Thoracic aorta (tissue), 2 donors: ENCODE results near the gene WDR75. TPM values are rescaled to one million over a fixed set of nuclear protein-coding genes. Genes with fewer than 3 reads are reported as not detected.

ENCODE experiments used
- ATAC-seq: fragments of 150-250 bp; one replicate; pipeline ENCODE4 v1.8.0; 2017; ENCODE audit warnings: low read depth; ENCODE audit not compliant: insufficient number of reproducible peaks, low FRiP score
- DNase-seq: peaks from one replicate; pipeline ENCODE4 v3.0.0-alpha.2; 2020; ENCODE audit warnings: low spot score
- H3K27ac ChIP-seq, 2 donors: fragments of 200-600 bp; sonication (generic); 1 replicate in 1 of 2; 2 replicates in 1 of 2; pipeline ENCODE4 v1.5.1; 2016; ENCODE audit warnings: mild to moderate bottlenecking in 2 of 2, moderate library complexity in 2 of 2
- H3K27me3 ChIP-seq: fragments of 200-600 bp; sonication (generic); replicated peaks from 2 replicates; pipeline ENCODE4 v1.6.0; 2016; ENCODE audit warnings: mild to moderate bottlenecking; ENCODE audit not compliant: insufficient read depth
- H3K36me3 ChIP-seq: fragments of 200-600 bp; sonication (generic); one replicate; pipeline ENCODE4 v1.5.1; 2016
- H3K4me1 ChIP-seq, 2 donors: fragments of 200-600 bp; sonication (generic); 1 replicate in 1 of 2; 2 replicates in 1 of 2; pipeline versions ENCODE4 v1.5.1 to v1.6.0; 2016; ENCODE audit warnings: low read depth in 2 of 2, mild to moderate bottlenecking in 1 of 2; ENCODE audit not compliant: control insufficient read depth in 1 of 2
- H3K4me3 ChIP-seq: fragments of 200-600 bp; sonication (generic); 2 replicates; pipeline ENCODE4 v1.5.1; 2016; ENCODE audit warnings: mild to moderate bottlenecking
- H3K9me3 ChIP-seq: fragments of 200-600 bp; sonication (generic); 2 replicates; pipeline ENCODE4 v1.5.1; 2016
- total RNA-seq, 2 donors: library from RNA; depleted of rRNA; stranded (reverse); fragments of >200 nt; gene quantifications; one replicate each; pipeline versions ENCODE4 v1.1.0 to v1.2.3, GENCODE V29; 2016
- TF ChIP-seq, protein P1 (sequence below): fragments of 200-600 bp; sonication (generic); IDR thresholded peaks from one replicate; pipeline ENCODE4 v1.5.1; 2019; ENCODE audit warnings: antibody characterized with exemption

WDR75 gene
- total RNA-seq, 2 donors from 2014 or later, result 34.8 to 58.7 TPM

DNA sequence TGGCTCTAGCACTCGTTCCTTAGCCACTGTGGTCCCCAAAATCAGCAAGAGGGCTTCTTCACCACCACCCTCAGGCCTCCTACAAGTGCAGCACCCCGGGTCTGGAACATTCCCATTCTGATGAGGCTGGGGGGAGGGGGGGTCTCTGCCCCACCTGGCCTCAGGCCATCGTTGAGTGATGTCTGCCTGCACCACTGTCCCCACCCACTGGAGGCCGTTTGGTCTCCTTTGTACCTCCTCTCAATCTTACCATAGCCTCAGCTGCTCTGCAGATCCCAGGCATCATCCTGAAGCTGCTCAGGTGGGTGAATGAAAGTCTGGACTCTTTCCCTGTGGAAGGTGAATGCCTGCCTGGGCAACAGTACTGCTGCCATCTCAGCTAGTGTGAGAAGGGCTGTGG, 42.3 kb downstream of the WDR75 start:
- Histone ChIP-seq H3K4me3 (no peak overlapping the region), H3K27me3 (no peaks in the 10 kb centered on the region)
- no peak for ATAC-seq

DNA sequence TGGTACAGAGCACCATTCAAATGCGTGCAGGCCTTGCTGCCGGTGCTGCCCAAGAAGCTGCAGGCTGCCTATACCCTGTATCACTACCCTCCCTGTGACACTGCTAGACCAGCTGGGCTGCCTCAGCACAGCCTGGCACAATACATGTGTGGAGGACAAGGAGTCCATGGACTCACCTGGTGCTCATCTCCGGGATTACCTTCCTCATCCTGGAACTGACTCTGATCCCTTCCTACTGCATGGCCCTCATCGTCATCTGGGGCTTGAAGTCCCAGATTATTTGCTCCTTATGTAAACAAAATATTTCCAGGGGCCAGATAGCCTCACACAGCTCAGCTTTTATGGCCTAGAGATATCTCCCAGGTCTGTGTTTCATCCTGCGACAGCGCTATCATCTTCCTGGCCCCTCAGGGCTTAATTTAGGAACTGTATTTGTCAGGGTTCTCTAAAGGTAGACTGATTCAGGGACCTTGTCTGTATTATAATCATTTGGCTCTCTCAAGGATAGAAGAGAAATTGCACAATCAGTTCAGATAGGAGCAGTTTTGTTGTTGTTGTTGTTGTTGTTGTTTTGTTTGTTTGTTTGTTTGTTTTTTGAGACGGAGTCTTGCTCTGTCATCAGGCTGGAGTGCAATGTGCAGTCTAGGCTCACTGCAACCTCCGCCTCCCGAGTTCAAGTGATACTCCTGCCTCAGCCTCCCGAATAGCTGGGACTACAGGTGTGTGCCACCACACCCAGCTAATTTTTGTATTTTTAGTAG, 42.9 kb downstream of the WDR75 start:
- no peaks in the 10 kb centered on the region for H3K9me3 ChIP-seq
- H3K27me3 ChIP-seq, result no peaks in the 10 kb centered on the region
- DNase-seq (no peak), ATAC-seq (no peak)
- H3K27ac ChIP-seq, result no peak overlapping the region
- H3K4me3 ChIP-seq, result no peak overlapping the region
- no peaks in the 10 kb centered on the region for H3K4me1 ChIP-seq
- TF ChIP-seq, protein P1, sequence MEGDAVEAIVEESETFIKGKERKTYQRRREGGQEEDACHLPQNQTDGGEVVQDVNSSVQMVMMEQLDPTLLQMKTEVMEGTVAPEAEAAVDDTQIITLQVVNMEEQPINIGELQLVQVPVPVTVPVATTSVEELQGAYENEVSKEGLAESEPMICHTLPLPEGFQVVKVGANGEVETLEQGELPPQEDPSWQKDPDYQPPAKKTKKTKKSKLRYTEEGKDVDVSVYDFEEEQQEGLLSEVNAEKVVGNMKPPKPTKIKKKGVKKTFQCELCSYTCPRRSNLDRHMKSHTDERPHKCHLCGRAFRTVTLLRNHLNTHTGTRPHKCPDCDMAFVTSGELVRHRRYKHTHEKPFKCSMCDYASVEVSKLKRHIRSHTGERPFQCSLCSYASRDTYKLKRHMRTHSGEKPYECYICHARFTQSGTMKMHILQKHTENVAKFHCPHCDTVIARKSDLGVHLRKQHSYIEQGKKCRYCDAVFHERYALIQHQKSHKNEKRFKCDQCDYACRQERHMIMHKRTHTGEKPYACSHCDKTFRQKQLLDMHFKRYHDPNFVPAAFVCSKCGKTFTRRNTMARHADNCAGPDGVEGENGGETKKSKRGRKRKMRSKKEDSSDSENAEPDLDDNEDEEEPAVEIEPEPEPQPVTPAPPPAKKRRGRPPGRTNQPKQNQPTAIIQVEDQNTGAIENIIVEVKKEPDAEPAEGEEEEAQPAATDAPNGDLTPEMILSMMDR, result no peak
- H3K36me3 ChIP-seq, result no peaks in the 10 kb centered on the region

More for the DNA sequence above, 42.3 kb downstream of the WDR75 start:
- H3K4me1 ChIP-seq, result no peaks in the 10 kb centered on the region
- no peaks in the 10 kb centered on the region for H3K36me3 ChIP-seq
- no peak for DNase-seq
- TF ChIP-seq, protein P1, result no peak
- no peak overlapping the region for H3K27ac ChIP-seq
- no peaks in the 10 kb centered on the region for H3K9me3 ChIP-seq

DNA sequence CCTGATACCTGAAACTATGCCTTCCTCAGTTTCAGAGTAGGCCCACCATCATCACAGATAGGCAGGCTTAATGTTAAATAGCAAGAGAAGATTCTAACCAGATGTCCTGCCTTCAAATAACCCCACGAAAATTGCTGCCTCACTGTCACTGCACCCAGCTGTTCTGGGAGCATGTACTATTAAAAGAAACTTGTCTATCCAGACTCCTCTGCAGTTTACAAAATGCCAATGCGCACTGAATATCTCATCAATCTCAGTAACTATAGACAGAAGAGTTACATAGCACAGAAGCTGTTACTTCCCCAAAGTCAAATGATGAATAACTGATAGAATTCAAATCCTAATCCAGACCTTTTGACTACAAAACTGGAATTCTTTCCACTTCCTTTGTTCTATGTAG, 43.9 kb downstream of the WDR75 start:
- Histone ChIP-seq H3K27me3 (no peaks in the 10 kb centered on the region), H3K4me3 (no peak overlapping the region), H3K4me1 (no peaks in the 10 kb centered on the region), H3K9me3 (no peaks in the 10 kb centered on the region), H3K36me3 (no peaks in the 10 kb centered on the region), H3K27ac (no peak overlapping the region)
- DNase-seq, result no peak
- TF ChIP-seq, protein P1, result no peak
- no peak for ATAC-seq

DNA sequence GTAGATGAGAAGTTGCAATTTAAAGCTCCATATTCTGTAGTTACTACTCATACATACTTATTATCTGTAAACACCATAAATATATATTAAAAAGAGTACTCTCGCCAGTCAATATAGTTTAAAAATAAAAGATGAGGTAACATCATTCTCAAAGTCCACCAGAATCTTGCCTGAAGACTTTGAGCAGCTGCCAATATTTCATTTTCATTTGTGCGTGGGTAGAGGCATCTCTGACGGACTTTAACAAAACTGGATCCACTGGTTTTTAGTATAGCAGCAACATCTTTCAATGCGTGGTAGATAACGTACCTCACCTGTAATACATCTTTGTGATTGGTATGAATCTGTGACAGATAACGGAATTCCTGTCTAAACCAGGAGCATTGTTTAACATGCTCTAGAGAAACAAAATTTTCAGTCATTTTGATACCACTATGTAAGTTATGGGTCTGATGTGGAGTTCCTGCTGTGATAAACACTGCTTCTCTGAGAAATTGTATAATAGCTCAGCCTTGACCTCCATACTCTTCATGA, 45.0 kb downstream of the WDR75 start:
- no peak overlapping the region for H3K27ac ChIP-seq
- no peaks in the 10 kb centered on the region for H3K9me3 ChIP-seq
- H3K4me3 ChIP-seq, result no peak overlapping the region
- H3K36me3 ChIP-seq, result no peaks in the 10 kb centered on the region
- H3K27me3 ChIP-seq, result no peaks in the 10 kb centered on the region
- ATAC-seq (no peak), DNase-seq (no peak)
- TF ChIP-seq, protein P1, result no peak
- H3K4me1 ChIP-seq, result no peaks in the 10 kb centered on the region

DNA sequence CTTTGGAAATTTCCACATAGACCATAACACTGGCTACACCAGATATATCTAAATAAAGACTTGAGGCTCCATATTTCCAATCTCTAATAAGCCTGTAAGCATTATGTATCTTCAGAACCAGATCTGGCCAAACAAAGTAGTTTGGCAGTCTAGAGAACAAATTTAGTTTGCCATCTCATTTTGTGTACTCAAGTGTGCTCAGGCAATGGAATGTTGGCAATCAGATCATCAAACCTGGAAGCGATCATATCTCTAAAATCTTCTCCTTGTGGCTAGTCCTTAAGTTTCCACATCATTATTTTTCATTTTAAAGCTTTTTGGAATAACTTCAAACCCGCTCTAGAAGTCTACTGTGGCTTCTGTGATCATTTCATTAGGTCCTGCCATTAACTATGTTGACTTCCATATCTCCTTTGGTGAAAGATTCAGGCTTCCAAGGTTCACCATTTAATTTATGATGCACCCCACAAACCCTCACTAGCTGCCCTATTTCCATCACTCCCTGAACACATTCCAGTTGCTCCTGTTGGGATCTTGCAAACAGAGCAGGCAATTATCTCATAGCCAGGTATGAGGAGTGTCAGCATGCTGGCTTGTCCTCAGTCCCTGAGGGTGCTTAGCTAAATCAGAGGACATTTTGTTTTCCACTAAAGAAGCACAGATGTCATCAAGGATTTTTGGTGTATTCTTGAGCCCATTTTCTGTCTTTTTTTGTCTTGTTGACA, 46.2 kb downstream of the WDR75 start:
- ATAC-seq (no peak), DNase-seq (no peak)
- no peaks in the 10 kb centered on the region for H3K27me3 ChIP-seq
- no peaks in the 10 kb centered on the region for H3K4me1 ChIP-seq
- no peak overlapping the region for H3K4me3 ChIP-seq
- no peak overlapping the region for H3K27ac ChIP-seq
- H3K36me3 ChIP-seq, result no peaks in the 10 kb centered on the region
- TF ChIP-seq, protein P1, result no peak
- H3K9me3 ChIP-seq, result no peaks in the 10 kb centered on the region
